DND-41 (cell line): ENCODE data around the gene DCAF5.

Experiments
- ATAC-seq: fragments of 200-7000 bp; cut with Tn5 transposase; 3 replicates; pipeline ENCODE4 v1.9.1; 2021; ENCODE audit warnings: low read depth; ENCODE audit not compliant: insufficient read depth
- DNase-seq: peaks from one replicate; pipeline ENCODE4 v3.0.0-alpha.2; 2020
- H2AFZ ChIP-seq: 2 replicates; pipeline ENCODE4 v1.6.0; 2012; ENCODE audit warnings: low read depth, low read length
- H3K27ac ChIP-seq: 2 replicates; pipeline ENCODE4 v1.5.1; 2012; ENCODE audit warnings: low read length, inconsistent platforms
- H3K27me3 ChIP-seq: fragments of 200-600 bp; sonication (generic); 2 replicates; pipeline ENCODE4 v1.6.0; 2012; ENCODE audit warnings: low read length, mild to moderate bottlenecking, inconsistent platforms; ENCODE audit not compliant: insufficient read depth, poor library complexity
- H3K36me3 ChIP-seq: 2 replicates; pipeline ENCODE4 v1.5.1; 2012; ENCODE audit warnings: low read length, inconsistent platforms; ENCODE audit not compliant: insufficient read depth
- H3K4me1 ChIP-seq: 2 replicates; pipeline ENCODE4 v1.5.1; 2012; ENCODE audit warnings: mild to moderate bottlenecking, low read length; ENCODE audit not compliant: insufficient read depth
- H3K4me2 ChIP-seq: 2 replicates; pipeline ENCODE4 v1.6.0; 2012; ENCODE audit warnings: mild to moderate bottlenecking, moderate library complexity, low read length, inconsistent platforms; ENCODE audit not compliant: insufficient read depth
- H3K4me3 ChIP-seq, 2 experiments: fragments of 200-600 bp in 1 of 2; shearing (Covaris generic) in 1 of 2; 2 replicates each; pipeline ENCODE4 v1.5.1; 2012 to 2016; ENCODE audit warnings: inconsistent platforms in 2 of 2, low read length in 2 of 2, mild to moderate bottlenecking in 2 of 2, low read depth in 1 of 2, moderate library complexity in 1 of 2
- H3K79me2 ChIP-seq: 2 replicates; pipeline ENCODE4 v1.6.0; 2012; ENCODE audit warnings: low read length, inconsistent platforms; ENCODE audit not compliant: insufficient read depth
- H3K9ac ChIP-seq: 2 replicates; pipeline ENCODE4 v1.6.0; 2012; ENCODE audit warnings: low read depth, mild to moderate bottlenecking, inconsistent platforms, low read length, moderate library complexity
- H3K9me3 ChIP-seq: 2 replicates; pipeline ENCODE4 v1.5.1; 2012; ENCODE audit warnings: low read length, moderate library complexity, mild to moderate bottlenecking, inconsistent platforms; ENCODE audit not compliant: insufficient read depth, severe bottlenecking
- H4K20me1 ChIP-seq: 2 replicates; pipeline ENCODE4 v1.6.0; 2012; ENCODE audit warnings: low read length; ENCODE audit not compliant: insufficient read depth
- CTCF ChIP-seq: IDR thresholded peaks from 2 replicates; pipeline ENCODE4 v1.5.1; 2012; ENCODE audit warnings: borderline replicate concordance, low read length, moderate library complexity, mild to moderate bottlenecking; ENCODE audit not compliant: poor library complexity, severe bottlenecking; ENCODE audit errors: extremely low read depth
- EZH2 ChIP-seq: IDR thresholded peaks from 3 replicates; pipeline ENCODE4 v1.6.1; 2012; ENCODE audit warnings: borderline replicate concordance, low read depth, mild to moderate bottlenecking, moderate library complexity, low read length, inconsistent platforms; ENCODE audit not compliant: severe bottlenecking

Gene DCAF5

DNA sequence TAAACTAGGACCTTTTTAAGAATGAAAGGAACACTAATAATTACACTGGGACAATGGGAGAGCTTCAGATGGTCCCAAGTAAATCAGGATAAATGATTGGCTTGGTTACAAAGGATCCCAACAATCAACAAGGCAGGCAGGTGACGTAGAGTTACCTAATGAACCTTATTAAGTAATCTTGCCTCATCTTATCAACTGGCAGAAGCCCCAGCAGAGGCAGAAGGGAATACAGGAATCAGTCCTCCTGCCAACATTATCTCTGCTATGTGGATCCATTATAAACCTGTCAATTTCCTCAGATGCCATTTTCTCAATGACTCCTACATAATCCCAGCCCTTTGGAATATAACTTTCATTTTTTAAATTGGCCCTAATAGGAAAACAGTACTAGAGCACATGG is 11.4 kb downstream of the DCAF5 start:
- TF ChIP-seq CTCF = no peak
- TF ChIP-seq EZH2 = no peak
- no peak overlapping the region for H3K9ac ChIP-seq
- H3K4me2 ChIP-seq = no peak overlapping the region
- H4K20me1 ChIP-seq = peaks cover 20% of the 10 kb centered on the region; the same call in 1 of the 2 replicates
- no peak overlapping the region for H3K4me3 ChIP-seq
- no peak for ATAC-seq
- H3K4me1 ChIP-seq = no peaks in the 10 kb centered on the region
- no peak overlapping the region for H3K27ac ChIP-seq
- no peak for DNase-seq
- no peak overlapping the region for H2AFZ ChIP-seq
- peaks cover 63% of the 10 kb centered on the region for H3K79me2 ChIP-seq
- H3K36me3 ChIP-seq = peaks cover 13% of the 10 kb centered on the region; the same call in 1 of the 2 replicates
- no peaks in the 10 kb centered on the region for H3K27me3 ChIP-seq
- H3K9me3 ChIP-seq = no peaks in the 10 kb centered on the region

- ATAC-seq (no peak), DNase-seq (no peak)
- no peaks in the 10 kb centered on the region for H3K27me3 ChIP-seq
- H3K9ac ChIP-seq = no peak overlapping the region
- no peak overlapping the region for H3K4me2 ChIP-seq
- H3K9me3 ChIP-seq = no peaks in the 10 kb centered on the region
- H3K4me3 ChIP-seq = no peak overlapping the region
- H2AFZ ChIP-seq = no peak overlapping the region
- TF ChIP-seq EZH2 = no peak
- no peak for TF ChIP-seq CTCF
- no peaks in the 10 kb centered on the region for H3K4me1 ChIP-seq
- H4K20me1 ChIP-seq = peaks cover 18% of the 10 kb centered on the region; the same call in 1 of the 2 replicates
- H3K36me3 ChIP-seq = peaks cover 13% of the 10 kb centered on the region; the same call in 1 of the 2 replicates
- H3K79me2 ChIP-seq = peaks cover 56% of the 10 kb centered on the region
- H3K27ac ChIP-seq = no peak overlapping the region
Observed at GRCh38 chr14:69139743-69140142, 13.2 kb downstream of the DCAF5 start.

- peaks cover 48% of the 10 kb centered on the region for H3K79me2 ChIP-seq
- no peak overlapping the region for H3K4me2 ChIP-seq
- TF ChIP-seq CTCF = no peak
- TF ChIP-seq EZH2 = no peak
- H3K4me1 ChIP-seq = no peaks in the 10 kb centered on the region
- peaks cover 10% of the 10 kb centered on the region; the same call in 1 of the 2 replicates for H3K36me3 ChIP-seq
- no peak for DNase-seq
- no peaks in the 10 kb centered on the region for H3K27me3 ChIP-seq
- no peak overlapping the region for H2AFZ ChIP-seq
- H3K4me3 ChIP-seq = no peak overlapping the region
- no peaks in the 10 kb centered on the region for H3K9me3 ChIP-seq
- no peak for ATAC-seq
- H3K9ac ChIP-seq = no peak overlapping the region
- H3K27ac ChIP-seq = no peak overlapping the region
- H4K20me1 ChIP-seq = peaks cover 15% of the 10 kb centered on the region; the same call in 1 of the 2 replicates
Observed at GRCh38 chr14:69137843-69138535, 14.9 kb downstream of the DCAF5 start.
